GM10248 (cell line): ENCODE data around the gene TMEM242.
"Not testable (repeated sequence)": the region's sequence is repeated elsewhere in the genome, so short reads cannot be mapped to it uniquely, and the experiment has no call there.

Experiments used
- CTCF ChIA-PET: fragments of 300-600 bp; sonication (Branson Sonifier 250); formaldehyde crosslinking; extraction: SDS; loops from one replicate; lab custom pipeline; 2021; ENCODE audit warnings: antibody characterized with exemption; lab: Yijun Ruan, JAX
- POLR2A ChIA-PET: fragments of 350-650 bp; sonication (Branson Sonifier 250); formaldehyde crosslinking; extraction: SDS; loops from one replicate; lab custom pipeline; 2020; ENCODE audit warnings: antibody characterized with exemption; lab: Yijun Ruan, JAX
- DNase-seq: peaks from one replicate; pipeline ENCODE4 v3.0.0; 2012; ENCODE audit errors: extremely low spot score
- CTCF ChIP-seq: IDR thresholded peaks from 2 replicates; pipeline ENCODE4 v1.5.1; 2012; ENCODE audit warnings: mild to moderate bottlenecking, low read depth; ENCODE audit errors: extremely low read depth, missing control alignments, control extremely low read depth

Gene TMEM242

GRCh38 chr6:157361886-157362285 is 38.6 kb upstream of the TMEM242 start:
- no peak for TF ChIP-seq CTCF
- CTCF ChIA-PET = no interaction called here
- POLR2A ChIA-PET = no interaction called here
- DNase-seq = no peak

GRCh38 chr6:157358287-157358686 is 35.0 kb upstream of the TMEM242 start:
- ChIA-PET CTCF (interaction anchor here (1.2 kb wide), 1 partner anchor 19 kb away, joined by 3 read pairs; no protein-coding TSS in a partner anchor), POLR2A (no interaction called here)
- no peak for TF ChIP-seq CTCF
- no peak for DNase-seq

- POLR2A ChIA-PET = no interaction called here
- no peak for DNase-seq
- TF ChIP-seq CTCF = no peak
- CTCF ChIA-PET = no interaction called here
These were observed 23.1 kb upstream of the TMEM242 start for GRCh38 chr6:157346373-157346772.

GRCh38 chr6:157343732-157344131 is 20.4 kb upstream of the TMEM242 start:
- CTCF ChIA-PET = interaction anchor here (0.9 kb wide), 1 partner anchor 8 kb away, joined by 3 read pairs; no protein-coding TSS in a partner anchor
- POLR2A ChIA-PET = no interaction called here
- TF ChIP-seq CTCF = no peak
- no peak for DNase-seq

GRCh38 chr6:157339432-157339831 is 16.1 kb upstream of the TMEM242 start:
- DNase-seq = no peak
- ChIA-PET POLR2A (no interaction called here), CTCF (interaction anchor here (0.7 to 3.0 kb wide), 4 partner anchors 13 to 327 kb away, joined by 3 to 9 read pairs (median 4); no protein-coding TSS in a partner anchor)
- peak; percentile 39 for TF ChIP-seq CTCF

- no peak for TF ChIP-seq CTCF
- CTCF ChIA-PET = interaction anchor here (1.6 to 3.0 kb wide), 3 partner anchors 10 to 329 kb away, joined by 4 to 9 read pairs (median 4); no protein-coding TSS in a partner anchor
- POLR2A ChIA-PET = no interaction called here
- DNase-seq = no peak
These were observed 14.4 kb upstream of the TMEM242 start for GRCh38 chr6:157337751-157338150.

GRCh38 chr6:157337276-157337675 is 14.0 kb upstream of the TMEM242 start:
- CTCF ChIA-PET = interaction anchor here (1.6 to 3.0 kb wide), 3 partner anchors 9 to 329 kb away, joined by 4 to 9 read pairs (median 4); no protein-coding TSS in a partner anchor
- POLR2A ChIA-PET, DNase-seq: not testable (repeated sequence)
